HepG2 (cell line): ENCODE results near the gene MGAT2. TPM values are rescaled to one million over a fixed set of nuclear protein-coding genes. Genes with fewer than 3 reads are reported as not detected.
A peak's percentile ranks its signal among the peaks of the same experiment; 100 is the strongest.

Experiments
- ARID2 ChIP-seq: sonication (generic); formaldehyde crosslinking; IDR thresholded peaks from 2 replicates; pipeline ENCODE4 v1.8.1; 2022; ENCODE audit warnings: mild to moderate bottlenecking, missing genetic modification reagents, borderline replicate concordance
- ARNTL ChIP-seq: sonication (generic); formaldehyde crosslinking; IDR thresholded peaks from 2 replicates; pipeline ENCODE4 v1.4.0; 2020; ENCODE audit warnings: mild to moderate bottlenecking, missing genetic modification reagents
- CBX2 ChIP-seq, 2 experiments: fragments of 200-600 bp in 1 of 2; sonication (generic); formaldehyde crosslinking in 1 of 2; IDR thresholded peaks; 2 replicates each; pipeline versions ENCODE4 v1.7.0 to v1.8.1; 2018 to 2022; ENCODE audit warnings: low read depth in 2 of 2, low read length in 1 of 2, mild to moderate bottlenecking in 1 of 2, missing genetic modification reagents in 1 of 2
- ELF4 ChIP-seq: sonication (generic); formaldehyde crosslinking; IDR thresholded peaks from 2 replicates; pipeline ENCODE4 v1.5.0; 2020; ENCODE audit warnings: missing genetic modification reagents, mild to moderate bottlenecking, moderate library complexity, borderline replicate concordance
- FIP1L1 ChIP-seq: fragments of 200-400 bp; formaldehyde crosslinking; IDR thresholded peaks from 2 replicates; pipeline ENCODE4 v1.6.1; 2018; ENCODE audit warnings: low read depth, mild to moderate bottlenecking, low read length, moderate library complexity, borderline replicate concordance; ENCODE audit not compliant: insufficient read depth
- IRF2 ChIP-seq: IDR thresholded peaks from 2 replicates; pipeline ENCODE4 v1.6.1; 2018; ENCODE audit warnings: missing genetic modification reagents, missing compliant biosample characterization
- JDP2 ChIP-seq: sonication (generic); formaldehyde crosslinking; IDR thresholded peaks from 2 replicates; pipeline ENCODE4 v1.8.1; 2022; ENCODE audit warnings: missing genetic modification reagents, borderline replicate concordance
- MAFF ChIP-seq: IDR thresholded peaks from 2 replicates; pipeline ENCODE4 v1.6.1; 2011; ENCODE audit warnings: low read depth, low read length, improper control_type of control experiment
- NFRKB ChIP-seq: fragments of 450-650 bp; IDR thresholded peaks from 2 replicates; pipeline ENCODE4 v1.6.1; 2017
- RFX3 ChIP-seq: IDR thresholded peaks from 2 replicates; pipeline ENCODE4 v1.6.1; 2016; ENCODE audit warnings: missing biosample characterization, missing genetic modification reagents
- RORA ChIP-seq: sonication (generic); formaldehyde crosslinking; IDR thresholded peaks from 2 replicates; pipeline ENCODE4 v1.5.0; 2020; ENCODE audit warnings: mild to moderate bottlenecking, missing genetic modification reagents, moderate library complexity
- SRY ChIP-seq: sonication (generic); formaldehyde crosslinking; IDR thresholded peaks from 2 replicates; pipeline ENCODE4 v1.8.0; 2022; ENCODE audit warnings: mild to moderate bottlenecking, missing genetic modification reagents
- TEAD3 ChIP-seq: optimal IDR thresholded peaks from 2 replicates; pipeline ENCODE3; 2016; ENCODE audit warnings: borderline replicate concordance
- ZNF382 ChIP-seq: sonication (generic); formaldehyde crosslinking; IDR thresholded peaks from 2 replicates; pipeline ENCODE4 v1.5.0; 2020; ENCODE audit warnings: missing genetic modification reagents, mild to moderate bottlenecking, borderline replicate concordance
- ZNF468 ChIP-seq: sonication (generic); formaldehyde crosslinking; IDR thresholded peaks from 2 replicates; pipeline ENCODE4 v1.8.0; 2022; ENCODE audit warnings: mild to moderate bottlenecking, moderate library complexity, missing genetic modification reagents
- ZNF746 ChIP-seq: sonication (generic); formaldehyde crosslinking; IDR thresholded peaks from 2 replicates; pipeline ENCODE4 v1.8.0; 2022; ENCODE audit warnings: mild to moderate bottlenecking, missing genetic modification reagents
- ZNF75D ChIP-seq: sonication (generic); formaldehyde crosslinking; IDR thresholded peaks from 2 replicates; pipeline ENCODE4 v1.8.1; 2023; ENCODE audit warnings: missing genetic modification reagents, mild to moderate bottlenecking, borderline replicate concordance
- ZNF781 ChIP-seq: sonication (generic); formaldehyde crosslinking; IDR thresholded peaks from 2 replicates; pipeline ENCODE4 v1.5.1; 2020; ENCODE audit warnings: borderline replicate concordance, mild to moderate bottlenecking, missing genetic modification reagents; ENCODE audit errors: not compliant biosample characterization
- ZNF790 ChIP-seq: sonication (generic); formaldehyde crosslinking; IDR thresholded peaks from 2 replicates; pipeline ENCODE4 v1.8.0; 2022; ENCODE audit warnings: missing genetic modification reagents, mild to moderate bottlenecking, borderline replicate concordance
- polyA plus RNA-seq, 8 experiments: library from polyadenylated mRNA; depleted of rRNA in 3 of 8; stranded (reverse) in 7 of 8; unstranded in 1 of 8; fragments of >200 nt; fragmentation: Illumina TruSeq in 4 of 8; extraction: Trizol in 4 of 8; gene quantifications; 2 replicates each; pipeline versions ENCODE4 v1.2.1 to v1.2.3, GENCODE V29; 2011 to 2016; ENCODE audit warnings: low read depth in 4 of 8, missing spikeins in 1 of 8, mixed read lengths in 1 of 8; ENCODE audit not compliant: insufficient read depth in 1 of 8
- total RNA-seq, 5 experiments: library from RNA; depleted of rRNA; stranded (reverse); fragments of >200 nt; fragmentation: Illumina TruSeq; extraction: Trizol; gene quantifications; 2 replicates each; pipeline ENCODE4 v1.2.3, GENCODE V29; 2016; ENCODE audit warnings: low read depth in 1 of 5
- TF ChIP-seq, protein P1 (sequence below): sonication (generic); formaldehyde crosslinking; IDR thresholded peaks from 2 replicates; pipeline ENCODE4 v1.8.1; 2022; ENCODE audit warnings: low read depth, mild to moderate bottlenecking, missing genetic modification reagents
- TF ChIP-seq, protein P2 (sequence below): sonication (generic); formaldehyde crosslinking; IDR thresholded peaks from 2 replicates; pipeline ENCODE4 v1.5.1; 2020; ENCODE audit warnings: missing genetic modification reagents, mild to moderate bottlenecking, borderline replicate concordance
- TF ChIP-seq, protein P3 (sequence below): sonication (generic); formaldehyde crosslinking; conservative IDR thresholded peaks from 2 replicates; pipeline ENCODE4 v1.4.0; 2020; ENCODE audit warnings: missing genetic modification reagents
- TF ChIP-seq, protein P4 (sequence below): sonication (generic); formaldehyde crosslinking; IDR thresholded peaks from 2 replicates; pipeline ENCODE4 v1.8.0; 2022; ENCODE audit warnings: mild to moderate bottlenecking, missing genetic modification reagents, moderate library complexity

MGAT2 gene
- total and polyA plus RNA-seq, 2 of the 13 experiments (the other 11 are each of a cell fraction or from before 2014, with no cell fraction given), result 12.9 to 51.9 TPM

DNA sequence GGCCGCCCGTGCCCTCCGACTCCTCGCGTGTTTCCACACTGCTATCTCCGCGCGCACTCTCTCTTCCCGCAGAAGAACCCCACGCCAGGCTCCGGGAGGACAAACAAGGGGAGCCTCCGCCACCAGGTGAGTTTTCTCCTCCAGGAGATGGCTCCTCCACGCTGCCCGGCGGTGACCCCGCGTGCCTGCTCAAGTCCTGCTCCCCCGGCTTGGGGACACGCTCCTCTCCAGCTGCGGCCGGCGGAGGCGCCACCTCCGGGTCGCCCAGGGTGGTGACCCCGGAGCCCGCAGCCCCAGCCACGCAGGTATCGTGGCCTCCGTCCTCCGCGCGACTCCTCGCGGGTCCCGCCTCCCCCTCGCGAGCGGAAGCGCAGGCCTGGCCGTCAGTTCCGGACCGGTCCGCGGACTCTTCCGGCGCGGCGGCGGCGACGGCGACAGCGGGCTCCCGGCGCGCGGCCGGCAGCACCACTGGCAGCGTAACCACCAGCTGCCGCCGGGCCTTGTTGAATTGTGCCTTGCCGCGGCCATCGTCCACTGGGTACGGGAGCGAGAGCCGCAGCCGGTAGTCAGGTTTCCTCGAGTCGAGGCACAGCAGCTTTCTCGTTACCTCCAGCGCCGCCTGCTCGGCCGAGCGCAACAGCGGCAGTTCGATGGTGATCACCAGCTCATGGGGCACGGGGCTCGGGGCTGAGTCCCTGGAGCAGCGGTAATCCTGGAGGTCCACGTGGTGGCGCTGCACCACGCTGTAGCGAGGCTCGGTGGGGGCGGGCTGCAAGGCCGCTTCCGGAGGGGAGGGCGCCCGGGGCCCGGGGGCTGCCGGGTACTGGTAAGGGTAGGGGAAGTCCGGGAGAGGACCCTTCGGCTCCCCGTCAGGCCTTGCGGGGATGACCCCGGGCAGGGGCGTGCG, 13.3 kb downstream of the MGAT2 start (continued):
- TF ChIP-seq ZNF781 (CRISPR knock-in tag) (no peak), JDP2 (peak; percentile 37; the same call in 1 of the 2 replicates), ZNF75D (CRISPR knock-in tag) (no peak), SRY (CRISPR knock-in tag) (peak; percentile 26), TEAD3 (CRISPR knock-in tag) (peak; percentile 69), ZNF746 (CRISPR knock-in tag) (peak; percentile 95), MAFF (no peak), RFX3 (no peak), ZNF468 (CRISPR knock-in tag) (no peak), ARID2 (CRISPR knock-in tag) (no peak), ARNTL (CRISPR knock-in tag) (no peak), CBX2 (IDR thresholded peaks at IDR 0.05; ENCODE audit: low read depth, low read length) (no peak), CBX2 (CRISPR knock-in tag; IDR thresholded peaks at IDR 0.05; ENCODE audit: low read depth) (no peak), NFRKB (no peak), ZNF382 (CRISPR knock-in tag) (no peak), ELF4 (no peak), ZNF790 (peak; percentile 88; the same call in 1 of the 2 replicates), RORA (CRISPR knock-in tag) (no peak), FIP1L1 (no peak), IRF2 (peak; percentile 78)
- TF ChIP-seq, protein P1, sequence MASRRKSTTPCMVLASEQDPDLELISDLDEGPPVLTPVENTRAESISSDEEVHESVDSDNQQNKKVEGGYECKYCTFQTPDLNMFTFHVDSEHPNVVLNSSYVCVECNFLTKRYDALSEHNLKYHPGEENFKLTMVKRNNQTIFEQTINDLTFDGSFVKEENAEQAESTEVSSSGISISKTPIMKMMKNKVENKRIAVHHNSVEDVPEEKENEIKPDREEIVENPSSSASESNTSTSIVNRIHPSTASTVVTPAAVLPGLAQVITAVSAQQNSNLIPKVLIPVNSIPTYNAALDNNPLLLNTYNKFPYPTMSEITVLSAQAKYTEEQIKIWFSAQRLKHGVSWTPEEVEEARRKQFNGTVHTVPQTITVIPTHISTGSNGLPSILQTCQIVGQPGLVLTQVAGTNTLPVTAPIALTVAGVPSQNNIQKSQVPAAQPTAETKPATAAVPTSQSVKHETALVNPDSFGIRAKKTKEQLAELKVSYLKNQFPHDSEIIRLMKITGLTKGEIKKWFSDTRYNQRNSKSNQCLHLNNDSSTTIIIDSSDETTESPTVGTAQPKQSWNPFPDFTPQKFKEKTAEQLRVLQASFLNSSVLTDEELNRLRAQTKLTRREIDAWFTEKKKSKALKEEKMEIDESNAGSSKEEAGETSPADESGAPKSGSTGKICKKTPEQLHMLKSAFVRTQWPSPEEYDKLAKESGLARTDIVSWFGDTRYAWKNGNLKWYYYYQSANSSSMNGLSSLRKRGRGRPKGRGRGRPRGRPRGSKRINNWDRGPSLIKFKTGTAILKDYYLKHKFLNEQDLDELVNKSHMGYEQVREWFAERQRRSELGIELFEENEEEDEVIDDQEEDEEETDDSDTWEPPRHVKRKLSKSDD (CRISPR knock-in tag), result peak; percentile 86; the same call in 1 of the 2 replicates
- TF ChIP-seq, protein P2, sequence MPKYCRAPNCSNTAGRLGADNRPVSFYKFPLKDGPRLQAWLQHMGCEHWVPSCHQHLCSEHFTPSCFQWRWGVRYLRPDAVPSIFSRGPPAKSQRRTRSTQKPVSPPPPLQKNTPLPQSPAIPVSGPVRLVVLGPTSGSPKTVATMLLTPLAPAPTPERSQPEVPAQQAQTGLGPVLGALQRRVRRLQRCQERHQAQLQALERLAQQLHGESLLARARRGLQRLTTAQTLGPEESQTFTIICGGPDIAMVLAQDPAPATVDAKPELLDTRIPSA (CRISPR knock-in tag), result peak; percentile 87; the same call in 1 of the 2 replicates
- TF ChIP-seq, protein P3, sequence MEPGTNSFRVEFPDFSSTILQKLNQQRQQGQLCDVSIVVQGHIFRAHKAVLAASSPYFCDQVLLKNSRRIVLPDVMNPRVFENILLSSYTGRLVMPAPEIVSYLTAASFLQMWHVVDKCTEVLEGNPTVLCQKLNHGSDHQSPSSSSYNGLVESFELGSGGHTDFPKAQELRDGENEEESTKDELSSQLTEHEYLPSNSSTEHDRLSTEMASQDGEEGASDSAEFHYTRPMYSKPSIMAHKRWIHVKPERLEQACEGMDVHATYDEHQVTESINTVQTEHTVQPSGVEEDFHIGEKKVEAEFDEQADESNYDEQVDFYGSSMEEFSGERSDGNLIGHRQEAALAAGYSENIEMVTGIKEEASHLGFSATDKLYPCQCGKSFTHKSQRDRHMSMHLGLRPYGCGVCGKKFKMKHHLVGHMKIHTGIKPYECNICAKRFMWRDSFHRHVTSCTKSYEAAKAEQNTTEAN (CRISPR knock-in tag), result no peak
- TF ChIP-seq, protein P4, sequence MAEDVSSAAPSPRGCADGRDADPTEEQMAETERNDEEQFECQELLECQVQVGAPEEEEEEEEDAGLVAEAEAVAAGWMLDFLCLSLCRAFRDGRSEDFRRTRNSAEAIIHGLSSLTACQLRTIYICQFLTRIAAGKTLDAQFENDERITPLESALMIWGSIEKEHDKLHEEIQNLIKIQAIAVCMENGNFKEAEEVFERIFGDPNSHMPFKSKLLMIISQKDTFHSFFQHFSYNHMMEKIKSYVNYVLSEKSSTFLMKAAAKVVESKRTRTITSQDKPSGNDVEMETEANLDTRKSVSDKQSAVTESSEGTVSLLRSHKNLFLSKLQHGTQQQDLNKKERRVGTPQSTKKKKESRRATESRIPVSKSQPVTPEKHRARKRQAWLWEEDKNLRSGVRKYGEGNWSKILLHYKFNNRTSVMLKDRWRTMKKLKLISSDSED (CRISPR knock-in tag), result no peak; the same call in 1 of the 2 replicates
